Measurements from ENCODE around the gene LTA4H.

Gene LTA4H

GRCh38 chr12:96075560-96075959, 40.2 kb upstream of the LTA4H start:
- H4K20me1 ChIP-seq (ENCODE audit: insufficient read depth, low read length), result no peaks in the 10 kb centered on the region
- H3K9me3 ChIP-seq (replicated peaks; ENCODE audit: insufficient read depth, low read length), result no peaks in the 10 kb centered on the region
- no peaks in the 10 kb centered on the region for H3K27me3 ChIP-seq (replicated peaks; ENCODE audit: insufficient read depth, low read length)
- TF ChIP-seq CTCF (IDR thresholded peaks at IDR 0.05; ENCODE audit: low read length), result no peak
- no peak for TF ChIP-seq EZH2 (optimal IDR thresholded peaks at IDR 0.05; ENCODE audit: low read depth, low read length)
- no peak overlapping the region for H3K9ac ChIP-seq (ENCODE audit: low read length)
- no peaks in the 10 kb centered on the region for H3F3A ChIP-seq (ENCODE audit: insufficient read depth, low read length)
- no peaks in the 10 kb centered on the region for H3K79me2 ChIP-seq (ENCODE audit: low read length)
- H3K36me3 ChIP-seq (replicated peaks; ENCODE audit: insufficient read depth, low read length), result no peaks in the 10 kb centered on the region
- no peaks in the 10 kb centered on the region for H3K9me2 ChIP-seq (replicated peaks; ENCODE audit: insufficient read depth, low read length)
- no peak overlapping the region for H3K4me2 ChIP-seq (ENCODE audit: low read depth, low read length)
- H3K4me1 ChIP-seq (ENCODE audit: low read length), result no peaks in the 10 kb centered on the region
- no peak overlapping the region for H2AFZ ChIP-seq (ENCODE audit: low read length)
- no peak for DNase-seq
- no peak overlapping the region for H3K4me3 ChIP-seq (ENCODE audit: low read length)
- H3K27ac ChIP-seq (ENCODE audit: low read length), result no peak overlapping the region

- no peaks in the 10 kb centered on the region for H3K9me3 ChIP-seq (replicated peaks; ENCODE audit: insufficient read depth, low read length)
- H3K36me3 ChIP-seq (replicated peaks; ENCODE audit: insufficient read depth, low read length), result no peaks in the 10 kb centered on the region
- H3K9me2 ChIP-seq (replicated peaks; ENCODE audit: insufficient read depth, low read length), result no peaks in the 10 kb centered on the region
- H3K4me2 ChIP-seq (ENCODE audit: low read depth, low read length), result no peak overlapping the region
- no peak overlapping the region for H3K4me3 ChIP-seq (ENCODE audit: low read length)
- no peaks in the 10 kb centered on the region for H3F3A ChIP-seq (ENCODE audit: insufficient read depth, low read length)
- no peak overlapping the region for H3K27ac ChIP-seq (ENCODE audit: low read length)
- H2AFZ ChIP-seq (ENCODE audit: low read length), result no peak overlapping the region
- H3K9ac ChIP-seq (ENCODE audit: low read length), result no peak overlapping the region
- no peaks in the 10 kb centered on the region for H3K79me2 ChIP-seq (ENCODE audit: low read length)
- no peaks in the 10 kb centered on the region for H3K27me3 ChIP-seq (replicated peaks; ENCODE audit: insufficient read depth, low read length)
- DNase-seq, result no peak
- no peaks in the 10 kb centered on the region for H4K20me1 ChIP-seq (ENCODE audit: insufficient read depth, low read length)
- H3K4me1 ChIP-seq (ENCODE audit: low read length), result no peaks in the 10 kb centered on the region
- TF ChIP-seq CTCF (IDR thresholded peaks at IDR 0.05; ENCODE audit: low read length) (no peak), EZH2phosphoT487 (IDR thresholded peaks at IDR 0.05; ENCODE audit: low read length) (no peak), EZH2 (optimal IDR thresholded peaks at IDR 0.05; ENCODE audit: low read depth, low read length) (no peak)
Measured at GRCh38 chr12:96073346-96074330, 38.3 kb upstream of the LTA4H start.

- Histone ChIP-seq H3K9me2 (replicated peaks; ENCODE audit: insufficient read depth, low read length) (no peaks in the 10 kb centered on the region), H3K4me2 (ENCODE audit: low read depth, low read length) (no peak overlapping the region), H3K9ac (ENCODE audit: low read length) (no peak overlapping the region), H4K20me1 (ENCODE audit: insufficient read depth, low read length) (no peaks in the 10 kb centered on the region), H3K79me2 (ENCODE audit: low read length) (no peaks in the 10 kb centered on the region), H3K4me1 (ENCODE audit: low read length) (no peaks in the 10 kb centered on the region), H3K4me3 (ENCODE audit: low read length) (no peak overlapping the region), H3K9me3 (replicated peaks; ENCODE audit: insufficient read depth, low read length) (no peaks in the 10 kb centered on the region), H3K36me3 (replicated peaks; ENCODE audit: insufficient read depth, low read length) (no peaks in the 10 kb centered on the region), H3K27ac (ENCODE audit: low read length) (no peak overlapping the region), H2AFZ (ENCODE audit: low read length) (no peak overlapping the region), H3K27me3 (replicated peaks; ENCODE audit: insufficient read depth, low read length) (no peaks in the 10 kb centered on the region), H3F3A (ENCODE audit: insufficient read depth, low read length) (no peaks in the 10 kb centered on the region)
- no peak for DNase-seq
- no peak for TF ChIP-seq EZH2 (optimal IDR thresholded peaks at IDR 0.05; ENCODE audit: low read depth, low read length)
- TF ChIP-seq EZH2phosphoT487 (IDR thresholded peaks at IDR 0.05; ENCODE audit: low read length), result no peak
- peak; percentile 15 for TF ChIP-seq CTCF (IDR thresholded peaks at IDR 0.05; ENCODE audit: low read length)
Measured at GRCh38 chr12:96070670-96071279, 35.4 kb upstream of the LTA4H start.

Measured in MM.1S (cell line).